Adipose tissue (tissue), 3 donors: ENCODE results near the gene CFLAR. TPM values are rescaled to one million over a fixed set of nuclear protein-coding genes. Genes with fewer than 3 reads are reported as not detected.
A peak's percentile ranks its signal among the peaks of the same experiment; 100 is the strongest.

Experiments
- H3K27ac ChIP-seq: one replicate; pipeline ENCODE4 v1.5.1; 2013; ENCODE audit warnings: low read depth, low read length
- WGBS, 3 donors: extraction: QIAGEN DNeasy Blood & Tissue Kit; methylation state at CpG; one replicate each; pipeline ENCODE4 v1.1.7; 2013; 5-methylcytosine and 5-hydroxymethylcytosine counted together
- polyA plus RNA-seq, 3 donors: library from polyadenylated mRNA; stranded (reverse); fragments of 200-250 nt; gene quantifications; one replicate each; pipeline ENCODE4 v1.2.3, GENCODE V29; 2013
- donor health status: healthy with polysubstance abuse.
- donor health status: Bipolar disorder and iron deficiency.
- donor health status: healthy.

Gene CFLAR
- polyA plus RNA-seq, 3 donors: 22.0 to 123 (median 75.4) TPM

GRCh38 chr2:201116959-201117734, 1.2 kb downstream of the CFLAR start:
- 0 to 1% (median 1%) methylated on average over 22 of the region's 22 CpGs for WGBS, 3 donors
- H3K27ac ChIP-seq: peak overlapping the region; percentile 95

GRCh38 chr2:201117735-201118094, 1.8 kb downstream of the CFLAR start:
- 7 to 13% (median 12%) methylated on average over 13 of the region's 13 CpGs for WGBS, 3 donors

GRCh38 chr2:201118121-201118960, 2.4 kb downstream of the CFLAR start:
- WGBS, 3 donors: 0 to 1% (median 1%) methylated on average over 48 of the region's 48 CpGs
- peak overlapping the region; percentile 35 for H3K27ac ChIP-seq

More at GRCh38 chr2:201117735-201118094, 1.8 kb downstream of the CFLAR start:
- H3K27ac ChIP-seq: peak overlapping the region; percentile 95

- WGBS, 3 donors: 8 to 12% (median 9%) methylated on average over 12 of the region's 12 CpGs
- H3K27ac ChIP-seq: peak overlapping the region; percentile 35
Observed at GRCh38 chr2:201118961-201119854, 3.2 kb downstream of the CFLAR start.

GRCh38 chr2:201122276-201122675, 6.3 kb downstream of the CFLAR start:
- WGBS, 3 donors: 83 to 94% (median 91%) methylated on average over 1 of the region's 1 CpG
- H3K27ac ChIP-seq: no peak overlapping the region

GRCh38 chr2:201126308-201127151, 10.6 kb downstream of the CFLAR start:
- WGBS, 3 donors: 7 to 13% (median 10%) methylated on average over 9 of the region's 9 CpGs
- H3K27ac ChIP-seq: peak overlapping the region; percentile 58

- 55 to 65% (median 64%) methylated on average over 2 of the region's 2 CpGs for WGBS, 3 donors
- H3K27ac ChIP-seq: peak overlapping the region; percentile 40
Observed at GRCh38 chr2:201127152-201127511, 11.2 kb downstream of the CFLAR start.

GRCh38 chr2:201127570-201127969, 11.6 kb downstream of the CFLAR start:
- H3K27ac ChIP-seq: peak overlapping the region; percentile 40
- 18 to 44% (median 22%) methylated on average over 5 of the region's 5 CpGs for WGBS, 3 donors

GRCh38 chr2:201128033-201128432, 12.1 kb downstream of the CFLAR start:
- WGBS, 3 donors: 26 to 74% (median 69%) methylated on average over 1 of the region's 1 CpG
- H3K27ac ChIP-seq: no peak overlapping the region

- 26 to 33% (median 31%) methylated on average over 4 of the region's 4 CpGs for WGBS, 3 donors
- peak overlapping the region; percentile 29 for H3K27ac ChIP-seq
Observed at GRCh38 chr2:201128933-201129505, 13.1 kb downstream of the CFLAR start.

- 40 to 71% (median 45%) methylated on average over 3 of the region's 3 CpGs for WGBS, 3 donors
- no peak overlapping the region for H3K27ac ChIP-seq
Observed at GRCh38 chr2:201130524-201131186, 14.7 kb downstream of the CFLAR start.

GRCh38 chr2:201132518-201132917, 16.6 kb downstream of the CFLAR start:
- no peak overlapping the region for H3K27ac ChIP-seq
- WGBS, 3 donors: 26 to 67% (median 44%) methylated on average over 1 of the region's 1 CpG

- H3K27ac ChIP-seq: no peak overlapping the region
- 74 to 83% (median 79%) methylated on average over 4 of the region's 4 CpGs for WGBS, 3 donors
Observed at GRCh38 chr2:201135386-201135785, 19.4 kb downstream of the CFLAR start.

GRCh38 chr2:201136889-201137321, 20.9 kb downstream of the CFLAR start:
- no peak overlapping the region for H3K27ac ChIP-seq
- 44 to 88% (median 68%) methylated on average over 3 of the region's 3 CpGs for WGBS, 3 donors

GRCh38 chr2:201137505-201138400, 21.8 kb downstream of the CFLAR start:
- no peak overlapping the region for H3K27ac ChIP-seq

GRCh38 chr2:201138401-201138970, 22.5 kb downstream of the CFLAR start:
- WGBS, 3 donors: 93 to 95% (median 95%) methylated on average over 15 of the region's 15 CpGs
- H3K27ac ChIP-seq: no peak overlapping the region

More at GRCh38 chr2:201137505-201138400, 21.8 kb downstream of the CFLAR start:
- WGBS, 3 donors: 90 to 97% (median 96%) methylated on average over 27 to 28 of the region's 28 CpGs
